GM12873 (cell line): ENCODE results near the gene VHLL.

Experiments
- CTCF ChIP-seq: IDR thresholded peaks from 2 replicates; pipeline ENCODE4 v1.5.1; 2012; ENCODE audit warnings: low read depth, mild to moderate bottlenecking, moderate library complexity, low read length, control low read depth; ENCODE audit not compliant: insufficient read depth; ENCODE audit errors: missing control alignments

VHLL gene

GRCh38 chr1:156281281-156281680, 17.8 kb downstream of the VHLL start:
- TF ChIP-seq CTCF: peak; percentile 28

GRCh38 chr1:156279837-156280236, 19.3 kb downstream of the VHLL start:
- TF ChIP-seq CTCF: no peak

GRCh38 chr1:156276966-156277381, 22.1 kb downstream of the VHLL start:
- no peak for TF ChIP-seq CTCF

GRCh38 chr1:156276532-156276931, 22.6 kb downstream of the VHLL start:
- no peak for TF ChIP-seq CTCF

GRCh38 chr1:156270314-156270713, 28.8 kb downstream of the VHLL start:
- TF ChIP-seq CTCF: no peak

- TF ChIP-seq CTCF: no peak
Observed at GRCh38 chr1:156268336-156268735, 30.8 kb downstream of the VHLL start.

- no peak for TF ChIP-seq CTCF
Observed at GRCh38 chr1:156266051-156266450, 33.1 kb downstream of the VHLL start.
